IgD-negative memory B cell (primary cell): Measurements from ENCODE around the gene TEPSIN. TPM values are rescaled to one million over a fixed set of nuclear protein-coding genes. Genes with fewer than 3 reads are reported as not detected.

Experiments
- H3K27ac Mint-ChIP-seq, 3 donors: one replicate each; pipeline ENCODE4 v1.8.0; 2020 to 2022; ENCODE audit warnings: mild to moderate bottlenecking in 3 of 3, mixed read lengths in 3 of 3, moderate library complexity in 1 of 3
- H3K27me3 Mint-ChIP-seq: one replicate; pipeline ENCODE4 v1.8.0; 2021; ENCODE audit warnings: mixed read lengths
- H3K36me3 Mint-ChIP-seq: one replicate; pipeline ENCODE4 v1.8.0; 2020; ENCODE audit warnings: mild to moderate bottlenecking, mixed read lengths
- H3K4me1 Mint-ChIP-seq, 3 donors: one replicate each; pipeline ENCODE4 v1.8.0; 2020 to 2022; ENCODE audit warnings: mixed read lengths in 3 of 3, mild to moderate bottlenecking in 1 of 3
- H3K4me3 Mint-ChIP-seq, 4 donors: one replicate each; pipeline ENCODE4 v1.8.0; 2020 to 2022; ENCODE audit warnings: mild to moderate bottlenecking in 4 of 4, mixed read lengths in 4 of 4, moderate library complexity in 3 of 4
- H3K9me3 Mint-ChIP-seq, 3 donors: one replicate each; pipeline ENCODE4 v1.8.0; 2020 to 2021; ENCODE audit warnings: mixed read lengths in 3 of 3, mild to moderate bottlenecking in 1 of 3
- polyA plus RNA-seq: library from polyadenylated mRNA; unstranded; fragments of 300-500 nt; fragmentation: Illumina TruSeq; gene quantifications from one replicate; pipeline ENCODE4 v1.2.3, GENCODE V29; 2021

The TEPSIN gene
- polyA plus RNA-seq, 1 donor from 2014 or later: 15.3 TPM

GRCh38 chr17:81239714-81240555 is 1.1 kb upstream of the TEPSIN start:
- H3K27ac Mint-ChIP-seq: peak overlapping the region; percentile 88 to 94 (median 92)
- H3K36me3 Mint-ChIP-seq: peaks cover under 1% of the 10 kb centered on the region
- peaks cover 24 to 30% (median 25%) of the 10 kb centered on the region in 3 donors for H3K4me1 Mint-ChIP-seq
- H3K9me3 Mint-ChIP-seq: no peaks in the 10 kb centered on the region
- no peaks in the 10 kb centered on the region for H3K27me3 Mint-ChIP-seq
- peak overlapping the region; percentile 92 to 97 (median 94) for H3K4me3 Mint-ChIP-seq

DNA sequence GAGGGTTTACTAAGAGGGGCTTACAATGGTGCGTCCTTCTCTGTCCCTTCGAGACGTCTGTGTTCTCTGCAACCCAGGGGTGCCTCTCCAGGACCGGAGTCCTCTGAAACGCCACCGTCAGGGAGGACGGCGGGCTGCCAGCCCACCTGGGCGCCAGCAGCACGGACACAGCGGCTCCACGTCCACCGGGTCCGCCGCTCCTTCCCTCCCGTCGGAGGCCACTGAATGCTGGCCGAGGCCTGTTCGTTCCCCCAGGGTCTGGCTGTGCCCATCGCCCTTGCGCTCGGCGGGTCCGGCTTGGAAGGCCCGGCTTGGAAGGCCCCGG is 403 bp downstream of the TEPSIN start:
- no peaks in the 10 kb centered on the region for H3K9me3 Mint-ChIP-seq
- peak overlapping the region; percentile 91 to 97 (median 96) for H3K4me3 Mint-ChIP-seq
- H3K4me1 Mint-ChIP-seq: peaks cover 21 to 26% (median 22%) of the 10 kb centered on the region in 3 donors
- H3K27me3 Mint-ChIP-seq: no peaks in the 10 kb centered on the region
- H3K27ac Mint-ChIP-seq: peak overlapping the region in 2 of 3 donors; percentile 61 to 79
- H3K36me3 Mint-ChIP-seq: peaks cover 3% of the 10 kb centered on the region

DNA sequence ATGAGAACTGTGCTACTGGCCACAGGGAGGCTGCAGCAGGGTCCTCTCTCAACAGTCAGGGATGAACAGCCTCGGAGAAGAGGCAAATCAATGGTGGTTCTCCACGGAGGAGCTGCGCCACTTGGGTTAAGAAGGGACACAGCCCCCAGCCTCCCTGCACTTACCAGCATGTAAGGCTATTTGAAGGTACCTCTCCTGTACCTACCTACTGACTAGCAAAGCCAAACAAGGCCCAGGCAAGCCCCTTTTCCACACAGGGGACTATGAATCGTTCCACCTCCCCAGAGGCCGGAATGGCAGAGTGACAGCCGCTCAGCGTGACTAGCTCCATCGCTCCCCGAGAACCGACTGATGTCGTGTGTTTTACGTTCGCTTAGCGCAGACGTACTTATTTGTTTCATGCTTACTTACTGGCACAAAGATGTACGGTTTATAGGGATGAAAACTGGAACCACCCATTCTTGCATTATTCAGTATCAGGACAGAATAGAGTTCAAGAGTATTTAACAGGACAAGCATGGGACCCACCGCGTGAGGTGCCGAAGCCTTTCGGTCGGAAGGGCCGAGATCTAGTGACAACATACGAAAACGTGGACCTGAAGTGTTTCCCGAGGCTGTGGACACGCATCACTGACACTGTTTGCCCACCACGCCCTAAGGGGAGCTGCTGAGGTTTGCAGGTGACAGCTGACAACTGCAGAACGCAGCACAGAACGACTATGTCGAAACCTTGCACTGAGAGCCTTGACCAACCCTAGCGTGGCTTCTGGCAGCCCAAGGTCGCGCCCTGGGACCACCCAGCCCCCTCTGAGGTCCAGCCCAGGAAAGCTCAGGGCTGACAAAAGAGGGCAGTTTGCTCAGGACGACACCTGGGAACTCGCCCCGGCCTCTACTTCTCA is 1.0 kb downstream of the TEPSIN start:
- H3K27ac Mint-ChIP-seq: peak overlapping the region; percentile 61 to 88 (median 81)
- H3K4me1 Mint-ChIP-seq: peaks cover 21 to 26% (median 22%) of the 10 kb centered on the region in 3 donors
- peak overlapping the region; percentile 91 to 97 (median 96) for H3K4me3 Mint-ChIP-seq
- H3K27me3 Mint-ChIP-seq: no peaks in the 10 kb centered on the region
- no peaks in the 10 kb centered on the region for H3K9me3 Mint-ChIP-seq
- H3K36me3 Mint-ChIP-seq: peaks cover 3% of the 10 kb centered on the region

GRCh38 chr17:81236784-81237183 is 2.1 kb downstream of the TEPSIN start:
- H3K4me1 Mint-ChIP-seq: peaks cover 20 to 25% (median 21%) of the 10 kb centered on the region in 3 donors
- H3K27ac Mint-ChIP-seq: no peak overlapping the region
- H3K36me3 Mint-ChIP-seq: peaks cover 3% of the 10 kb centered on the region
- no peaks in the 10 kb centered on the region for H3K27me3 Mint-ChIP-seq
- peak overlapping the region in 3 of 4 donors; percentile 59 to 97 (median 96) for H3K4me3 Mint-ChIP-seq
- no peaks in the 10 kb centered on the region for H3K9me3 Mint-ChIP-seq

DNA sequence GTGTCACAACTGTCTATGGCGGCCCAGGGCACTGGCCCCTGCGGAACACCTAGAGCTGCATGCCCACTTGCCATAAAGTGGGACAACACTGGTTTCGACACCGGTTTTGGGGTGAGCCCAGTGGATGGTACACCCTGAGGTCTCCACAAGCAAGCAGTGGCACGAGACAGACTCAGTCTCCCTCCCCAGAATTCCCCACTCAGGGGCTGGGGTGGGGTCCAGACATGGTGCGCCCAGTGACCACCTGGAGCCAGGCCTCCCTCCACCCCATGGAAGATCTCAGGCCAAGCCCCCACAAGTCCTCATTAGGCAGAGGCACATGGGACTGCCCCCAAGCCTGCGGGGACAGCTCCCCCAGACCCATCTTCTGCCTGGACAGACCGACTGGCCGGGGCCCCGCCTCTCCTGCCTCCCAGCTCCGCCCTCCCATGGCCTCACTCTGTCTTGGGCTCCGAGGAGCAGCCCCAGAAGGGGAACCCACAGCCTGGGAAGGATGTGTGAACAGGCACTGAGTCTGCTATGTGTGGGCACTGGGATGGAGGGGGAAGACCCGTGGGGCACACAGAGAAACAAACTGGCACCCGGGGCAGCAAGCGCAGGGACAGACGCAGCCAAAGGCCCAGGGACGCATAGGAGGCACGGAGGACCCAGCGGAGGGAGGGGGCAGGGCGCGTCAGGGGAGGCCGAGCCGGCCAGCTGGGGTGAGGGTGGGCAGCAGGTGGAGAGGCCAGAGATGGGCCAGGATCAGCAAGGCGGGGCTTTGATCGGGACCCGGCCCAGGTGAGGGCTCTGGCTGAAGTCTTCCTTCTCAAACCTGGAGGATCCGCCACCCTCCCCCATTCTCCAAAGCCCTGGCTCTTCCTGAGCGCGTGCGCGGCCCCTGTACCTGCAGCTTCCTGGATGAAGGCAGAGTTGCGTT is 2.8 kb downstream of the TEPSIN start:
- H3K4me3 Mint-ChIP-seq: peak overlapping the region in 2 of 4 donors; percentile 49 to 96
- no peak overlapping the region for H3K27ac Mint-ChIP-seq
- peaks cover 3% of the 10 kb centered on the region for H3K36me3 Mint-ChIP-seq
- H3K9me3 Mint-ChIP-seq: no peaks in the 10 kb centered on the region
- H3K27me3 Mint-ChIP-seq: no peaks in the 10 kb centered on the region
- peaks cover 16 to 23% (median 18%) of the 10 kb centered on the region in 3 donors for H3K4me1 Mint-ChIP-seq

GRCh38 chr17:81234940-81235821 is 3.7 kb downstream of the TEPSIN start:
- peaks cover 14 to 21% (median 17%) of the 10 kb centered on the region in 3 donors for H3K4me1 Mint-ChIP-seq
- H3K27ac Mint-ChIP-seq: peak overlapping the region in 1 of 3 donors; percentile 3

GRCh38 chr17:81234506-81234855 is 4.4 kb downstream of the TEPSIN start:
- H3K27ac Mint-ChIP-seq: no peak overlapping the region
- H3K4me1 Mint-ChIP-seq: peaks cover 15 to 23% (median 18%) of the 10 kb centered on the region in 3 donors
- no peaks in the 10 kb centered on the region for H3K27me3 Mint-ChIP-seq
- no peaks in the 10 kb centered on the region for H3K9me3 Mint-ChIP-seq
- H3K4me3 Mint-ChIP-seq: peak overlapping the region in 1 of 4 donors; percentile 40
- H3K36me3 Mint-ChIP-seq: peaks cover 6% of the 10 kb centered on the region

More at GRCh38 chr17:81234940-81235821, 3.7 kb downstream of the TEPSIN start:
- H3K9me3 Mint-ChIP-seq: no peaks in the 10 kb centered on the region
- no peaks in the 10 kb centered on the region for H3K27me3 Mint-ChIP-seq
- H3K36me3 Mint-ChIP-seq: peaks cover 3% of the 10 kb centered on the region
- H3K4me3 Mint-ChIP-seq: peak overlapping the region in 1 of 4 donors; percentile 50

GRCh38 chr17:81233811-81234505 is 4.9 kb downstream of the TEPSIN start:
- Mint-ChIP-seq H3K4me1 (peaks cover 13 to 22% (median 15%) of the 10 kb centered on the region in 3 donors), H3K36me3 (peaks cover 6% of the 10 kb centered on the region), H3K27ac (no peak overlapping the region), H3K4me3 (no peak overlapping the region), H3K27me3 (no peaks in the 10 kb centered on the region), H3K9me3 (no peaks in the 10 kb centered on the region)

GRCh38 chr17:81233316-81233715 is 5.5 kb downstream of the TEPSIN start:
- H3K9me3 Mint-ChIP-seq: no peaks in the 10 kb centered on the region
- no peak overlapping the region for H3K4me3 Mint-ChIP-seq
- H3K36me3 Mint-ChIP-seq: peaks cover 6% of the 10 kb centered on the region
- no peak overlapping the region for H3K27ac Mint-ChIP-seq
- peaks cover 16 to 26% (median 18%) of the 10 kb centered on the region in 3 donors for H3K4me1 Mint-ChIP-seq
- H3K27me3 Mint-ChIP-seq: no peaks in the 10 kb centered on the region

- Mint-ChIP-seq H3K9me3 (no peaks in the 10 kb centered on the region), H3K4me1 (peaks cover 16 to 29% (median 21%) of the 10 kb centered on the region in 3 donors), H3K27me3 (no peaks in the 10 kb centered on the region), H3K36me3 (peaks cover 6% of the 10 kb centered on the region), H3K27ac (no peak overlapping the region), H3K4me3 (no peak overlapping the region)
Measured at GRCh38 chr17:81232616-81233241, 6.1 kb downstream of the TEPSIN start.

DNA sequence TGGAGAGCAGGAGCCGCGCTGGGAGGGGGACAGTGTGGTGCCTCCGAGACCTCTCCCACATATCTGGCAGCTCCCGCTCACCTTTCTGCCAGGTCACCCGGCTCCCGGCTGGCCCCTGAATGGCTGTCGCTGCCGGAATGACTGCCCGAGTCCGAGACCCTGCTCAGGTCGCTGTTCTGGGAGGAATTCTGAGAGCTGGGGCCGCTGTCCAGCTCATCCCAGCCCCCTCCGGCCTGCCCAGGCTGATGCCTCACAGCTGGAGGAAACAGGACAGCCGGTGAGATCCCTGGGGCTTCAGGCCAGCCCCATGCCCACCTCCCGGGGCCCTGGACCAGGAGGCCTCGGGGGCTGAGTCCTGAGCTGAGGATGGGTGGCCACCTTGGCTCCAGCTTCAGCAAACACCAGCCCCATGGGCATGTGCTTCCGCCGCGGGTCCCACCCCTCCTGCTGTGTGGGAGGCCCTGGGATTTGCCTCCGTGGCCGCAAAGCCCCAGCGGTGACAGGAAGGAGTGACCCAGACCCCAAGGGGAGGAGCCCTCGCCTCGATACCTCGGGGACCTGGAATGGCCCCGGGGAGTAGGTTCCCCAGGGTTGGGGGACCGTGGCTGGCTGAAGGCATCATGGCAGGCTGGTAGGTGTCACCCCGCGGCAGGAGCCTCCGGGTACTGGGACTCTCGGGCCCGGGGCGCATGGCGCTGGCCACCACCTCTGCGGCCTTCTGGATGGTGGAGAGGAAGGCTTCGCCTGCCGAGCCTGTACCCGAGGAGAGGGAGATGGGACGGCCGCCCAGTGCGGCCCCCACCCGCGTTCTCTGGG is 6.9 kb downstream of the TEPSIN start:
- H3K36me3 Mint-ChIP-seq: peaks cover 6% of the 10 kb centered on the region
- H3K27ac Mint-ChIP-seq: no peak overlapping the region
- peaks cover 17 to 25% (median 22%) of the 10 kb centered on the region in 3 donors for H3K4me1 Mint-ChIP-seq
- no peaks in the 10 kb centered on the region for H3K9me3 Mint-ChIP-seq
- no peak overlapping the region for H3K4me3 Mint-ChIP-seq
- no peaks in the 10 kb centered on the region for H3K27me3 Mint-ChIP-seq

- no peak overlapping the region for H3K4me3 Mint-ChIP-seq
Measured at GRCh38 chr17:81231121-81231645, 7.7 kb downstream of the TEPSIN start.

More at GRCh38 chr17:81231121-81231645, 7.7 kb downstream of the TEPSIN start:
- Mint-ChIP-seq H3K36me3 (peaks cover 6% of the 10 kb centered on the region), H3K27ac (no peak overlapping the region), H3K4me1 (peaks cover 17 to 25% (median 22%) of the 10 kb centered on the region in 3 donors), H3K9me3 (no peaks in the 10 kb centered on the region), H3K27me3 (no peaks in the 10 kb centered on the region)
